Peyer's patch (tissue), 4 donors: ENCODE results near the gene THAP11.

Experiments
- CTCF ChIP-seq, 6 experiments: fragments of 450-650 bp in 4 of 6; fragments of 200-600 bp in 2 of 6; sonication (generic) in 1 of 6; IDR thresholded peaks; one replicate each; pipeline ENCODE4 v1.5.1; 2017 to 2019; ENCODE audit warnings: antibody characterized with exemption in 6 of 6, mild to moderate bottlenecking in 3 of 6, moderate library complexity in 1 of 6
- POLR2A ChIP-seq, 2 donors: fragments of 450-650 bp; IDR thresholded peaks; one replicate each; pipeline ENCODE4 v1.5.1; 2017; ENCODE audit warnings: antibody characterized with exemption in 2 of 2, mild to moderate bottlenecking in 2 of 2, moderate library complexity in 2 of 2

- no peak for TF ChIP-seq CTCF (IDR thresholded peaks at IDR 0.05)
- TF ChIP-seq POLR2A (IDR thresholded peaks at IDR 0.05) = no peak
Observed at GRCh38 chr16:67861877-67862276, 19.8 kb downstream of the THAP11 start.
